OCI-LY7 (cell line): Measurements from ENCODE around the gene PDZRN4. TPM values are rescaled to one million over a fixed set of nuclear protein-coding genes. Genes with fewer than 3 reads are reported as not detected.

ENCODE experiments used
- BruUV-seq: library from RNA; stranded (reverse); fragments of 400-500 nt; replicated peaks from 2 replicates; lab custom pipeline; 2021; lab: Mats Ljungman, UMichigan
- CTCF ChIA-PET: fragments of 300-600 bp; sonication (Branson Sonifier 250); formaldehyde crosslinking; loops from one replicate; lab custom pipeline; 2022; ENCODE audit warnings: antibody characterized with exemption; ENCODE audit not compliant: unreplicated experiment; lab: Charles Lee
- POLR2A ChIA-PET: fragments of 300-600 bp; sonication (Branson Sonifier 250); formaldehyde crosslinking; loops from one replicate; lab custom pipeline; 2022; ENCODE audit warnings: antibody characterized with exemption; lab: Charles Lee
- DNase-seq: peaks from one replicate; pipeline ENCODE4 v3.0.0-alpha.2; 2015; ENCODE audit warnings: low spot score
- H2AFZ ChIP-seq: fragments of 200-600 bp; sonication (generic), shearing (Covaris generic); 2 replicates; pipeline ENCODE4 v1.6.1; 2014; ENCODE audit warnings: mild to moderate bottlenecking, antibody characterized with exemption, low read length, moderate library complexity
- H3K27ac ChIP-seq: fragments of 200-600 bp; sonication (generic); 2 replicates; pipeline ENCODE4 v1.5.1; 2014; ENCODE audit warnings: mixed run types, low read depth, mild to moderate bottlenecking, moderate library complexity, low read length, inconsistent platforms; ENCODE audit not compliant: poor library complexity, severe bottlenecking
- H3K36me3 ChIP-seq: fragments of 200-600 bp; sonication (generic); 2 replicates; pipeline ENCODE4 v1.6.1; 2014; ENCODE audit warnings: mild to moderate bottlenecking, antibody characterized with exemption, low read length, moderate library complexity, mixed read lengths; ENCODE audit not compliant: insufficient read depth
- H3K4me1 ChIP-seq: fragments of 200-600 bp; sonication (generic); 2 replicates; pipeline ENCODE4 v1.5.1; 2014; ENCODE audit warnings: mild to moderate bottlenecking, low read length; ENCODE audit not compliant: insufficient read depth, poor library complexity, severe bottlenecking
- H3K4me2 ChIP-seq: fragments of 200-600 bp; sonication (generic); 2 replicates; pipeline ENCODE4 v1.6.1; 2014; ENCODE audit warnings: mild to moderate bottlenecking, low read length
- H3K4me3 ChIP-seq: fragments of 200-600 bp; sonication (generic); 2 replicates; pipeline ENCODE4 v1.5.1; 2014; ENCODE audit warnings: mild to moderate bottlenecking, low read depth, low read length; ENCODE audit not compliant: poor library complexity, severe bottlenecking
- H3K79me2 ChIP-seq: fragments of 200-600 bp; sonication (generic); 2 replicates; pipeline ENCODE4 v1.6.1; 2016; ENCODE audit warnings: low read depth, mild to moderate bottlenecking, low read length, moderate library complexity, mixed read lengths; ENCODE audit not compliant: insufficient read depth
- H3K9me2 ChIP-seq: fragments of 200-600 bp; sonication (generic); 2 replicates; pipeline ENCODE4 v1.6.1; 2016; ENCODE audit warnings: mild to moderate bottlenecking, low read length, mixed read lengths; ENCODE audit not compliant: insufficient read depth
- H3K9me3 ChIP-seq: fragments of 200-600 bp; sonication (generic); 2 replicates; pipeline ENCODE4 v1.6.1; 2014; ENCODE audit warnings: mild to moderate bottlenecking, mixed run types, low read length, mixed read lengths
- H4K20me1 ChIP-seq: fragments of 200-600 bp; sonication (generic); 2 replicates; pipeline ENCODE4 v1.6.1; 2014; ENCODE audit warnings: mild to moderate bottlenecking, antibody characterized with exemption, low read length, moderate library complexity, mixed read lengths; ENCODE audit not compliant: insufficient read depth
- CTCF ChIP-seq: fragments of 200-600 bp; sonication (generic); conservative IDR thresholded peaks from 2 replicates; pipeline ENCODE4 v1.5.1; 2014; ENCODE audit warnings: mild to moderate bottlenecking, antibody characterized with exemption, low read length, moderate library complexity, mixed read lengths
- EZH2phosphoT487 ChIP-seq: fragments of 200-600 bp; sonication (generic); IDR thresholded peaks from 2 replicates; pipeline ENCODE4 v1.6.1; 2018; ENCODE audit warnings: low read depth, borderline replicate concordance, mild to moderate bottlenecking, mixed run types, antibody characterized with exemption, low read length, moderate library complexity, mixed read lengths
- intact Hi-C: fragments of 100-400 bp; cut with micrococcal nuclease; formaldehyde crosslinking; loops from one replicate; pipeline ENCODE4 v1.10.0; 2022; ENCODE audit not compliant: unreplicated experiment
- total RNA-seq, 2 experiments: library from RNA; depleted of rRNA in 1 of 2; stranded (reverse); fragments of >200 nt in 1 of 2; shearing (Covaris generic) in 1 of 2; gene quantifications; 2 replicates each; pipeline ENCODE4 v1.2.3, GENCODE V29; 2014 to 2022

The PDZRN4 gene
- total RNA-seq, 2 experiments from 2014 or later: 6.8 to 16.8 TPM

DNA sequence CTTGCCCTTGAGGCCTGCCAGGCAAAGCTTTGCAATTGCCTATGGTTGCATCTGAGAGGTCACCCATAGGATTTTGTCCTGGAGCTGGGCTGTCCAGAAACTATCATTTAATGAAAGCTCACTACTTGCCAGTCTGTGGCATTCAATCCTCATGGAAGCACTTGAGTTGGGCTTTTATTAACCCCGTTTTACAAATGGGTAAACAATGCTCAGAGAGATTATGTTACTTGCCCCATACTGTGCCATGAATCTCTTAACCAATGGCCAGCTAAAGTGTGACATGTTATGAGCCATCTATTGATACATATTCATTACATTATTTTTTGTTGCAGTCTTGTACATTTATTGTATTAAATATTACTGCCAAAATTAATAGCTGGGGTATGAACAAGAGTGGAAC is 35.9 kb downstream of the PDZRN4 start:
- no peak overlapping the region for H3K4me3 ChIP-seq
- H3K36me3 ChIP-seq: no peaks in the 10 kb centered on the region
- no peaks in the 10 kb centered on the region for H3K9me2 ChIP-seq
- H3K4me1 ChIP-seq: no peaks in the 10 kb centered on the region
- ChIA-PET POLR2A (no interaction called here), CTCF (no interaction called here)
- H3K9me3 ChIP-seq: no peaks in the 10 kb centered on the region
- no peak for TF ChIP-seq EZH2phosphoT487
- no peak for TF ChIP-seq CTCF
- no peak overlapping the region for H3K27ac ChIP-seq
- intact Hi-C loops: no loop called here
- DNase-seq: no peak
- no peak overlapping the region for H3K4me2 ChIP-seq
- BruUV-seq: no TSS peak
- H2AFZ ChIP-seq: no peak overlapping the region
- no peaks in the 10 kb centered on the region for H3K79me2 ChIP-seq
- no peaks in the 10 kb centered on the region for H4K20me1 ChIP-seq

GRCh38 chr12:41225179-41225578 is 37.1 kb downstream of the PDZRN4 start:
- no peaks in the 10 kb centered on the region for H4K20me1 ChIP-seq
- H3K79me2 ChIP-seq: no peaks in the 10 kb centered on the region
- H3K27ac ChIP-seq: no peak overlapping the region
- no peaks in the 10 kb centered on the region for H3K9me3 ChIP-seq
- no peak for DNase-seq
- no peak overlapping the region for H3K4me2 ChIP-seq
- intact Hi-C loops: no loop called here
- no peak for TF ChIP-seq CTCF
- no peak for TF ChIP-seq EZH2phosphoT487
- no peak overlapping the region for H2AFZ ChIP-seq
- no TSS peak for BruUV-seq
- CTCF ChIA-PET: no interaction called here
- H3K36me3 ChIP-seq: no peaks in the 10 kb centered on the region
- no peak overlapping the region for H3K4me3 ChIP-seq
- no peaks in the 10 kb centered on the region for H3K9me2 ChIP-seq
- no peaks in the 10 kb centered on the region for H3K4me1 ChIP-seq
- POLR2A ChIA-PET: interaction anchor here (0.7 to 1.5 kb wide), 2 partner anchors 9 to 16 kb away, joined by 3 to 5 read pairs; no protein-coding TSS in a partner anchor

DNA sequence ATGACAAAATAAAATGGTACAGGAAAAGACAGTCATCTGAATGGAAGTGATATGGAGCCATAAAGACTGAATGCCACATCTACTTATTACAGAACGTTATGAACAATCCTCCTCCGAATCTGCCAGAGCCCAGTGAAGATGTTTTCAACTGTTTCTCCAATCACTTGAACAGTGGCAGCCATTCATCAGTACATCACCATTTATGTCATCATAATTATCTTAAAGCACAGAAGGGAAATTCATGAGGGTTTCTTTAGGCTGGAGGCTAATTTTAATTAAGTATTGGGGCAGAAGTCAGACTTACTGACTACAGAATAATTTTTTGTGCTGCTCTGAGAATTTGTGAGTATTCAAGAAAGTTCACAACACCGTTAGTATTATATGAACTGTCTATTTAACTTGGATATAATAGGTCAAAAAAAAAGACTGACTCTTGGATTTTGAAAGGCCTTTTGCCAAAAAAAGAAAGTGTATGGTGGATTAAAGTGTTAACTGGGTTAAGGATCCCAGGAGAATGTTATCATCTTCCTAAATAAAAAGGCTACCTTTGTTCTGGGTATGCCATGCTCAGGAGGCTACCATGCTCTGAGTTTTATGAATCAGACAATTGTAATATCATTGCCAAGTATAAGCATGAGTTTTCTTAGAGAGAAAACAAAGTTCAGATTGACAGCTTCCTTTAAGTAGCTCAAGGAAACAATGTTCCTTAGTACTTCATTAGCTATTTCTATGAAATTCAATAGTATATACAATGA is 40.1 kb downstream of the PDZRN4 start:
- no peak overlapping the region for H3K4me3 ChIP-seq
- no peaks in the 10 kb centered on the region for H3K4me1 ChIP-seq
- no TSS peak for BruUV-seq
- no peaks in the 10 kb centered on the region for H3K9me2 ChIP-seq
- H3K27ac ChIP-seq: no peak overlapping the region
- DNase-seq: no peak
- no peak for TF ChIP-seq CTCF
- no peak for TF ChIP-seq EZH2phosphoT487
- no peak overlapping the region for H2AFZ ChIP-seq
- H4K20me1 ChIP-seq: no peaks in the 10 kb centered on the region
- H3K36me3 ChIP-seq: no peaks in the 10 kb centered on the region
- H3K9me3 ChIP-seq: no peaks in the 10 kb centered on the region
- intact Hi-C loops: no loop called here
- POLR2A ChIA-PET: no interaction called here
- H3K4me2 ChIP-seq: no peak overlapping the region
- H3K79me2 ChIP-seq: no peaks in the 10 kb centered on the region
- CTCF ChIA-PET: no interaction called here
